ENCODE results near the gene SP140. TPM values are rescaled to one million over a fixed set of nuclear protein-coding genes. Genes with fewer than 3 reads are reported as not detected.

SP140 gene
- polyA plus RNA-seq, 2 of the 4 experiments (the other 2 are of a cell fraction), result 0.10 TPM; not detected in 1

GRCh38 chr2:230202430-230203109 is 23.0 kb upstream of the SP140 start:
- no peak for DNase-seq (ENCODE audit: low read depth in 1 of 2, low spot score in 1 of 2)
- Histone ChIP-seq H3K4me2 (no peak overlapping the region), H3K4me3 (no peak overlapping the region), H3K4me1 (no peaks in the 10 kb centered on the region), H3K9me3 (no peaks in the 10 kb centered on the region), H3K27ac (no peak overlapping the region)
- TF ChIP-seq CHD2 (IDR thresholded peaks at IDR 0.05; ENCODE audit: low read length, partially characterized antibody), result no peak
- no peak for TF ChIP-seq MYC (IDR thresholded peaks at IDR 0.05; ENCODE audit: borderline replicate concordance, low read length)
- no peak for TF ChIP-seq PHF8 (IDR thresholded peaks at IDR 0.05; ENCODE audit: borderline replicate concordance, low read depth)
- FAIRE-seq, result no peak
- WGBS (ENCODE audit: missing lambda C conversion rate), result 65% methylated on average over 9 of the region's 10 CpGs
- ATAC-seq, result no peak
- POLR2A ChIA-PET, result no interaction called here
- CTCF ChIA-PET, result no interaction called here

DNA sequence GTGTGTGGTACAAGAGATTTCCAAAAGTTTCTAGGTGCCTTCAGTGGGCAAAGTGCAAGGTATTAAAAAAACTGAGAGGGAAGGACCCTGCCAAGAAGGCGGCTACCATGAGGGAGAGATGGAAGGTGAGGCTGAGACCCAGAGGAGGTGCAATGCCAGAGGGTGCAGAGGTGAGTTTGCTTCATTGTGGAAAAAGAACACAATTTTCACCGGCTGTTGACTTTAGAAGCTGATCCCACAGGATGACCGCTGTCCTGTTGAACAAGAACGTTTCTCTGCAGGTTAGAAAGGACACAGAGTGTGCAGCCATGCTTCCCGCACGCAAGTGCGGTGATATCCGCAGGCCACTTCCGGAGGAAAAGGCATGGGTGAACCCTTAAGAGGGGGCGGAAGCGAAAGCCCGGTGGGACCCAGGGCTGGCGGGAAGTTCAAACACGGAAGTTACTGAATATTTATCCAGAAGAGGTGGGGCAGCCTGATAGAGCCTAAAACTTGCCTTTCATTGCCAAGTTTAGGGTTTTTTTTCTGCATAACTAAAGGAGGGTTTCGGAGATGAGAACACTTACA is 22.3 kb upstream of the SP140 start:
- Histone ChIP-seq H3K27ac (no peak overlapping the region), H3K4me2 (no peak overlapping the region), H3K9me3 (no peaks in the 10 kb centered on the region), H3K4me3 (no peak overlapping the region), H3K4me1 (no peaks in the 10 kb centered on the region)
- 86% methylated on average over 15 of the region's 15 CpGs for WGBS (ENCODE audit: missing lambda C conversion rate)
- POLR2A ChIA-PET, result no interaction called here
- CTCF ChIA-PET, result no interaction called here
- TF ChIP-seq FOSB (CRISPR knock-in tag; IDR thresholded peaks at IDR 0.05) (no peak), E2F6 (IDR thresholded peaks at IDR 0.05; ENCODE audit: borderline replicate concordance, low read depth) (no peak), EP300 (IDR thresholded peaks at IDR 0.05) (no peak), NFE2L2 (conservative IDR thresholded peaks at IDR 0.05; ENCODE audit: low read length) (no peak)
- DNase-seq (ENCODE audit: low read depth in 1 of 2, low spot score in 1 of 2) (no peak), FAIRE-seq (no peak), ATAC-seq (no peak)

DNA sequence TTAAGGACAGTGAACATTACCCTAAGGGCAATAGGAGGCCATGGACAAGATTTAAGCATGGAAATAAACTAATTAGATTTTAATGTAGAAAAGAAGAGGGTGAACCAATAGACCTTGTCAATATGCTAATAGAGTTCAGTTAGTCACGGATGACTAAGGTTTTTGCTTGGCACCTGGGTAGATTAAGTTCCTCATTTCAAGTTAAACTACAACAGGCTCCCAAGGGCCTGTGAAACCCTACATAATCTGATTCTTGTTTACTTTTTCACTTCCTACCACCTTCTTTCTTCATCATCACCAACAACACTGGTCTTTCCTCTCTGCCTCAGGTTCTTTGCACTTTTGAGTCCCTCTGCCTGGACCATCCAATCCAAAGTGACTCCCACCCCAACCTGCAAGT is 20.5 kb upstream of the SP140 start:
- Histone ChIP-seq H3K27ac (no peak overlapping the region), H3K4me2 (no peak overlapping the region), H3K4me3 (no peak overlapping the region), H3K4me1 (no peaks in the 10 kb centered on the region), H3K9me3 (no peaks in the 10 kb centered on the region)
- FAIRE-seq (no peak), DNase-seq (ENCODE audit: low read depth in 1 of 2, low spot score in 1 of 2) (no peak), ATAC-seq (no peak)
- CTCF ChIA-PET, result no interaction called here
- TF ChIP-seq RCOR1 (IDR thresholded peaks at IDR 0.05; ENCODE audit: low read depth, low read length) (no peak), ZC3H11A (IDR thresholded peaks at IDR 0.05) (no peak), NR3C1 (IDR thresholded peaks at IDR 0.05) (no peak), RFX5 (IDR thresholded peaks at IDR 0.05) (no peak), HDAC2 (IDR thresholded peaks at IDR 0.05) (no peak), CHD4 (IDR thresholded peaks at IDR 0.05; ENCODE audit: borderline replicate concordance) (no peak), ELK1 (IDR thresholded peaks at IDR 0.05; ENCODE audit: low read depth, low read length) (no peak), FOSB (CRISPR knock-in tag; IDR thresholded peaks at IDR 0.05) (no peak), ZFP36 (IDR thresholded peaks at IDR 0.05; ENCODE audit: borderline replicate concordance, partially characterized antibody) (no peak), HOXB13 (CRISPR knock-in tag; IDR thresholded peaks at IDR 0.05; ENCODE audit: low read depth) (no peak), TFCP2L1 (CRISPR knock-in tag; IDR thresholded peaks at IDR 0.05) (no peak), TP53 (CRISPR knock-in tag; IDR thresholded peaks at IDR 0.05) (no peak), KDM5A (IDR thresholded peaks at IDR 0.05) (no peak), CBX2 (IDR thresholded peaks at IDR 0.05; ENCODE audit: borderline replicate concordance, low read depth) (no peak), BCL3 (IDR thresholded peaks at IDR 0.05) (no peak), POLR2A (IDR thresholded peaks at IDR 0.05; ENCODE audit: low read length) (no peak), EP300 (IDR thresholded peaks at IDR 0.05) (no peak)
- TF ChIP-seq, protein P1, sequence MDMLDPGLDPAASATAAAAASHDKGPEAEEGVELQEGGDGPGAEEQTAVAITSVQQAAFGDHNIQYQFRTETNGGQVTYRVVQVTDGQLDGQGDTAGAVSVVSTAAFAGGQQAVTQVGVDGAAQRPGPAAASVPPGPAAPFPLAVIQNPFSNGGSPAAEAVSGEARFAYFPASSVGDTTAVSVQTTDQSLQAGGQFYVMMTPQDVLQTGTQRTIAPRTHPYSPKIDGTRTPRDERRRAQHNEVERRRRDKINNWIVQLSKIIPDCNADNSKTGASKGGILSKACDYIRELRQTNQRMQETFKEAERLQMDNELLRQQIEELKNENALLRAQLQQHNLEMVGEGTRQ (IDR thresholded peaks at IDR 0.05), result no peak
- 78% methylated on average over 1 of the region's 1 CpG for WGBS (ENCODE audit: missing lambda C conversion rate)
- POLR2A ChIA-PET, result no interaction called here

Data from A549 (cell line).